ENCODE results near the gene IDUA.

The IDUA gene

DNA sequence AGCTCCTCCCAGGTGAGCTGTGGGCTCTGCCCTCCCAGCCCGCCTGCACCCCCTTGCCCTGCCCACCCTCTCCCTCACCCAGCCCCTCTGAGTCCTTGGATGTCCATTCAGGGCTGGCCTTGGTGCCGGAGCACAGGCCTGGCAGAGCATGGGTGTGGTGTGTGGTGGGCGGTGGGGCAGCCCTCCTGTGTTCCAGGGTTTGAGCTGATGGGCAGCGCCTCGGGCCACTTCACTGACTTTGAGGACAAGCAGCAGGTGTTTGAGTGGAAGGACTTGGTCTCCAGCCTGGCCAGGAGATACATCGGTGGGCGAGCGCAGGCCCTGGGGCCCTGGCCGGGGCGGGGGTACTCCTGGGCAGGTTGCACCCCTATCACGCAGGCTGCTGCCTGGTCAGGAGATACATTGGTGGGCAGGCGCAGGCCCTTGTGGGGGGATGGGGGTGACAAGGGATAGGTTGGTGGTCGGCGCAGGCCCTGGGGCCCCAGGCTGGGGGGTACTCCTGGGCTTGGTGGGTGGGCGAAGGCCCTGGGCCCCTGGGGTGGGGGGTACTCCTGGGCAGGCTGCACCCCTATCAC is 13.9 kb downstream of the IDUA start:
- no peak for DNase-seq (ENCODE audit: low spot score)

DNA sequence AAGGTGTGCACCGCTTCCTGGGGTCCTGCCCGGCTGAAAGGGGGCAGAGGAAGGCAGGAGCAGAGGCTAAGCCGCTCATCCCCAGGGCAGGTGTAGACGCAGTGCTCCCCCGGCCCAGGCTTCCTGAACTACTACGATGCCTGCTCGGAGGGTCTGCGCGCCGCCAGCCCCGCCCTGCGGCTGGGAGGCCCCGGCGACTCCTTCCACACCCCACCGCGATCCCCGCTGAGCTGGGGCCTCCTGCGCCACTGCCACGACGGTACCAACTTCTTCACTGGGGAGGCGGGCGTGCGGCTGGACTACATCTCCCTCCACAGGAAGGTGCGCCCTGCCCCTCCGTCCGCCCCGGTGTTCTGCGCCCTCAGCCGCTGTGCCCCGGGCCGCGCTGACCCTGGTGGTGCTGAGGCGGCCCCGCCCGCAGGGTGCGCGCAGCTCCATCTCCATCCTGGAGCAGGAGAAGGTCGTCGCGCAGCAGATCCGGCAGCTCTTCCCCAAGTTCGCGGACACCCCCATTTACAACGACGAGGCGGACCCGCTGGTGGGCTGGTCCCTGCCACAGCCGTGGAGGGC is 14.8 kb downstream of the IDUA start:
- no peak for DNase-seq (ENCODE audit: low spot score)

DNA sequence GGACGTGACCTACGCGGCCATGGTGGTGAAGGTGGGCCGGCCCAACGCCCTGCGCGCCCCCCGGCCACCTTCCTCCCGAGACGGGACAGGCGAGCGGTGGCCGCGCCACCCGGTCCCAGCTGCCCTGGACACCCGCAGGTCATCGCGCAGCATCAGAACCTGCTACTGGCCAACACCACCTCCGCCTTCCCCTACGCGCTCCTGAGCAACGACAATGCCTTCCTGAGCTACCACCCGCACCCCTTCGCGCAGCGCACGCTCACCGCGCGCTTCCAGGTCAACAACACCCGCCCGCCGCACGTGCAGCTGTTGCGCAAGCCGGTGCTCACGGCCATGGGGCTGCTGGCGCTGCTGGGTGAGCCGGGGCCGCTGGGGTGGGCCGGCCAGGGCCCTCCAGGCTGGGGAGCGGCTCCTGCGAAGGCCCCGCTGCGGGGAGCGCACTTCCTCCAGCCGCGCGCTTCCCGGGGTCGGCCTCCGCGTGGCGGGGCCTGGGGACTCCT is 15.3 kb downstream of the IDUA start:
- no peak for DNase-seq (ENCODE audit: low spot score)

DNA sequence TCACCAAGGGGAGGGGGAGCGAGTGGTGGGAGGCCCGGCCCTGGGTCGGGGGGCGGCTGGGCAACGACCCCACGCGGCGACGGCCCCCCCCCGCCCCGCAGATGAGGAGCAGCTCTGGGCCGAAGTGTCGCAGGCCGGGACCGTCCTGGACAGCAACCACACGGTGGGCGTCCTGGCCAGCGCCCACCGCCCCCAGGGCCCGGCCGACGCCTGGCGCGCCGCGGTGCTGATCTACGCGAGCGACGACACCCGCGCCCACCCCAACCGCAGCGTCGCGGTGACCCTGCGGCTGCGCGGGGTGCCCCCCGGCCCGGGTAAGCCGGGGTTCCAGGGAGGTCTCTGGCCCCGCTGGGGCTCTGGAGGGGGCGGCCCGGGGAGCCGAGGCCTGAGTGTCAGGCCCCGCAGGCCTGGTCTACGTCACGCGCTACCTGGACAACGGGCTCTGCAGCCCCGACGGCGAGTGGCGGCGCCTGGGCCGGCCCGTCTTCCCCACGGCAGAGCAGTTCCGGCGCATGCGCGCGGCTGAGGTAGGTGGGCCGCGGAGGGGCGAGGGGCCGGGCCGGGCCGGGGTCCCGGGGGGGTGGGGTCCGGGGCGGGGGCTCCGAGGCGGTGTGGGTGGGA is 15.9 kb downstream of the IDUA start:
- DNase-seq (ENCODE audit: low spot score), result no peak

DNA sequence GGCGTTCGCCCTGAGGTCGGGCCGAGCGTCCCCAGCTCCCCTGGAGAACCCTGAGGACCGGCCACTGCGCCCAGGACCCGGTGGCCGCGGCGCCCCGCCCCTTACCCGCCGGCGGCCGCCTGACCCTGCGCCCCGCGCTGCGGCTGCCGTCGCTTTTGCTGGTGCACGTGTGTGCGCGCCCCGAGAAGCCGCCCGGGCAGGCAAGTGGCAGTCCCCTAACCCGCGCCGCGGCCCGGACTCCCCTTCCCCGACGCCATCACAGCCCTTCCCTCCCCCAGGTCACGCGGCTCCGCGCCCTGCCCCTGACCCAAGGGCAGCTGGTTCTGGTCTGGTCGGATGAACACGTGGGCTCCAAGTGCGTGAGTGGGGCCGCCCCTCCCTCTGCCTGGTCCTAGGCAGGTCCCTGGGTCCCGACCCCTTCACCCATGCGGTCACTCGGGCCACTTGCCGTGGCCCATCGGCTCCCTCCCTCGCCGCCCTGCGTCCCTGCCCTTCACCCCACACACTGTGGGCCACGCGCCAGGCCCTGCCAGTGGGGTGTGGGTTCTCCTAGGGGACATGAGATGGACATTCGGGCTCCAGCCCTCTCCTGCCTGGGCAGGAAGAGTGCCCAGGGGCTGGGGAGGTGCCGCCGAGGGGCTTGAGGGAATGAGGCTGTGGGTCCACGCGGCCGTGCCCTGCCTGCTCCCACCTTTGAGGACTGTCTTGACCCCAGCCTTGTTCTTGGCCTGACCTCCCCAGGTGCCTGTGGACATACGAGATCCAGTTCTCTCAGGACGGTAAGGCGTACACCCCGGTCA is 16.6 kb downstream of the IDUA start:
- DNase-seq (ENCODE audit: low spot score), result no peak

DNA sequence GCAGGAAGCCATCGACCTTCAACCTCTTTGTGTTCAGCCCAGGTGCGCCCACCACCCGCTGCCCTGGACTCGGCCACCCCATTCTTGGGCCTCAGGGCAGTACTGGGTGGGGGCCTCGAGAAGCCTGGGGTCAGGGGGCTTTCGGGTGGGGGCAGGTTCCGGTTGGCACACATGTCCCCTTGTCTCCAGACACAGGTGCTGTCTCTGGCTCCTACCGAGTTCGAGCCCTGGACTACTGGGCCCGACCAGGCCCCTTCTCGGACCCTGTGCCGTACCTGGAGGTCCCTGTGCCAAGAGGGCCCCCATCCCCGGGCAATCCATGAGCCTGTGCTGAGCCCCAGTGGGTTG is 17.2 kb downstream of the IDUA start:
- DNase-seq (ENCODE audit: low spot score), result no peak

DNA sequence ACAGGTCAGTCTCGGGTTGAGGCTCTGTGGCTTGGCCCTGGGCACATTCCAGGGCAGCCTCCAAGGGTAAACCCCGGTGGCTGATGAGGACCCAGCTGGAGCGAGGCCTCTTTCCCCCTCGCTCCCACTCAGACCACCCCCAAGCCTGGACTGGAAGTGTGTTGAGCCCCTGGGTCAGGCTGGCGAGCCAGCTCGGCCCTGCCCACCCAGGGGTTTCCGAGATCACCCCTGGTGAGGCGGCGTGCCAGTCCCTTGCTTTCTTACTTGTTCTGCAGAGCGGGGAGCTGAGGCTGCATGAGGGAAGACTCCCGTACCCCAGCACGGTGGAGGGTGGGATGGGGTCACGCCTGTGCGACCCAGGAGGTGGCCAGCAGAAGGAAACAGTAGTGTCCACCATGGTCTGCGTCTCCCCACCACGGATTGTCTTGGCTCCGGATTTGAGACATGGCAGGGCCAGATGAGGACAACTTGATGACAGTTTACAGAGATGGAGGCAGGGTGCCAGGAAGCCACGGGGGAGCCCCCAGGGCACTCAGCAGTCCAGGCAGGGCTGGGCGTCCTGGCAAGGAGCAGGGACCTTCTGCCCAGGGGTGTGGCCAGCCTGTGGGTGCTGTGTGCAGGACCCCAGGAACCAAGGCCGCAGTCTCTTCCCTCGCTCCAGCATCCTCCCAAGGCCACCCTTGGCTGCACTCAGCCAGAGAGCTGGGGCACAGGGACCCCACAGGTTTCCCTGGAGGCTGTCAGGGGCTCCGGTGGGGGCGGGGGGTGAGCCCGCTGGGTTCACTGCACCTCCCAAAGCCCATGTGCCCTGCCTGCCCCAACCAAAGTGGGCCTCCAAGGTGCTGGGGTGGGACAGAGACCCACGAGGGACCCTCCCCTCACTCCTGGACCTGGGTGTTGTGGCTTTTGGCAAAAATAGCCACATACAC is 18.0 kb downstream of the IDUA start:
- no peak for DNase-seq (ENCODE audit: low spot score)

DNA sequence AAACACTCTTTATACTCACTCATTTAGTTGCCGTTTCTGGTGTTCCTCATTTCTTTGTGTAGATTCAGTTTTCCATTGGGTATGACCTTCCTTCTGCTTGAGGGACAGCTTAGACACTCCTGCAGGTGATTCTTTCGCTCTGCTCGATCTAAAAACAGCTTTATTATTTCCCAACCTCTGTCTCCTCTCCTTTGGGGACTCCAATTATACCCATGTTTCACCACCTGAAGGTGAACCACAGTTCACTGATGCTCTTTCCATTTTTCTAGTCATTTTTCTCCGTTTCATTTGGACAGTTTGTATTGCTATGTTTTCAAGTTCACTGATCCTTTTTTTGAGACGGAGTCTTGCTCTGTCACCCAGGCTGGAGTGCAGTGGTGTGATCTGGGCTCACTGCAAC is 20.0 kb downstream of the IDUA start:
- DNase-seq (ENCODE audit: low spot score), result no peak

DNA sequence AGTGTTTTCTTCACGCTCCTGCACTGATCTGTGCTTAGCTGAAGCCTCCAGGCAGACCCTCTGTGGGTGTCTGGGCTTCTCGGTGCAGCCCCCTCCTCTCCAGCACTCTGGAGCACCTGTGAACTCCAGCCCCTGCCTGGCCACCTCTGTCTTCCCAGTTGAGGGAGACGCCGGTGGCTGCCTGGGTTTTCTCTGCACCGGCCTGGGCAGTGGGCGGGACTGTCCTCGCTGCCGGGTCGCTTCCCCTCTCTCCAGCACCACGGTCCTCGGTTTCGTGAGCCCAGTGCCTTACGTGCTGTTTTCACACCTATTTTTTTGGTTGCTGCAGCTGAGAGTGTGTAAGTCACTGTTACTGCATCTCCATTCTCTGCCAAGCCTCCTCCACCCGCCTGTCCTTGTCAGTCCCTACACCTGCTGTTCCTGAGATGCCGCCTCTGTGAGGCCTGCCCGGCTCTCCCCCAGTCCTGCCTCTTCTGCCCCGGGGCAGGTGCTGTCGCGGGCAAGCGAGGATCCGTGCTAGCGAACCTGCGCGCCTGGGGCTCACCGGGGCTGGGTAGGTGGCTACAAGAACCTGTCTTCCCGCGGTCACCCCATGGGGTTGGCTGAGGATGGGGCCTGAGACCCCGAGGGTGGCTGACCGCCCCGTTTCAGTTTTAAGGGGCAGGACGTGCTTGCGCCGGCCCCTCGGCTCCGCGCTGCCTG is 22.1 kb downstream of the IDUA start:
- no peak for DNase-seq (ENCODE audit: low spot score)

DNA sequence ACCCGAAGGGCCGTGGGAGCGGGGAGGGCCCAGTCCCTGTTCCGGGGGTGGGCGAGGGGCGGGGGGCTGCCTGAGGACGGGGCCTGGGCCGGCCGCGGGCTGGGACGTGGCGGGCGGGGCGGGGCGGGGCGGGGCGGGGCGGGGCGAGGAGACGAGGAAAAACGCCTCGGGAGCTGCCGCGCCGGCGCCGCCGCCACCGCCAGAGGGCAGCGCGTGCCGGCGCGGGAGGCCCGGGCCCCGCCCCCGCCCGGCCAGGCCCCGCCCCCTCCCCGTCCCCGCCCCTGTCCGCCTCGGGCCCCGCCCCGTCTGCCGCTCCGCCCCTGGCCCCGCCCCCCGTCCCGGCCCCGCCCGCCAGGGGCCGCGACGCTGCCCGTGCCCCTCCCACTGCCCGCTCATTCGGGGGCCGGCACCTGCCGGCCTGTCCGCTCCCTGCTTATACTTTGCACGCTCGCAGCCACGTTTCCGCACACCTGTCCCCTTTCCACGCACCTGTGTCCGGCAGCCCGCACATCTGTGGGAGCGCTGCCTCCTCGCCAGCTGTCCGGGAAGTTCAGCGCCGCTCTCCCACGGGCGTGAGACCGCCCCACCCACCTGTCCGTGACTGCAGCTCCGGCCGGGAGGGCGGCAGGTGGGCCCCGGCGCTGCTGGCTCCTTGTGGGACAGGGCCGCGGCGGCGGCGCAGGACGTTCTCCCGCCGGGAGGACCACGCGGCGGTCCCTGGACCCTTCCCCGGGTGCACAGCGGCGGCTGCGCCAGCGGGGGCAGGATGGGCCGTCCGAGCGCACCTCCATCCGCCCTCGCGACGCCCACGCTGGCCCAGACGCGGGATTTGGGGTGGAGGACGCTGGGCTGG is 22.9 kb downstream of the IDUA start:
- peak; percentile 68 for DNase-seq (ENCODE audit: low spot score)

DNA sequence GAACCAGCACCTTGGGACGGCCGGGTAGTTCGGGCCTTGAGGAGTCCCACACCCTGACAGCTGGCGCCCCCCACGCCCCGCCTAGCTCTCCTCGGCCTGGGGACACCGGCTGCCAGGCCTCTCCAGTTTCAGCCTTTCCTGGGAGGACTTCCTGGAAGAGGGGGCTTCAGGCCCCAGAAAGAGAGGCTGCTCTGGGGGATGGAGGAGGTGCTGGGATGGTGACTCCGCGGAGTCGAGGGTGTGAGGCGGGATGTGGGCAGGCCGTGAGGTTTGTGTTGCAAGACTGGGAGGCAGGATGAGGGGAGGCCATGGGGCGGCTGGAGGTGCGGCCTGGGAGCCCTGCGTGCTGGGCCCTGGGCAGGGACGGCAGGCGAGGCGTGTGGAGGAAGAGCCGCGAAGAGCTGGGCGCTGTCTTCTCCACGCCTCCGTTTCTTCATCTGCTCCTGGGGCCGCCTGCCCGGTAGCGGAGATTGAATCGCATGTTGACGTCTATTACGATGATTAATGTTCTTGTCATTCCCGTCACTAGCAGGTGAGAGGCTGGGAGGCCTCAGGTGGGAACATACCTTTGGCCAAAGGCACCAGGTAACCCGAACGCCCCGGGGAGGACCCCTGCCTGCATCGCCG is 23.7 kb downstream of the IDUA start:
- peak; percentile 71 for DNase-seq (ENCODE audit: low spot score)

DNA sequence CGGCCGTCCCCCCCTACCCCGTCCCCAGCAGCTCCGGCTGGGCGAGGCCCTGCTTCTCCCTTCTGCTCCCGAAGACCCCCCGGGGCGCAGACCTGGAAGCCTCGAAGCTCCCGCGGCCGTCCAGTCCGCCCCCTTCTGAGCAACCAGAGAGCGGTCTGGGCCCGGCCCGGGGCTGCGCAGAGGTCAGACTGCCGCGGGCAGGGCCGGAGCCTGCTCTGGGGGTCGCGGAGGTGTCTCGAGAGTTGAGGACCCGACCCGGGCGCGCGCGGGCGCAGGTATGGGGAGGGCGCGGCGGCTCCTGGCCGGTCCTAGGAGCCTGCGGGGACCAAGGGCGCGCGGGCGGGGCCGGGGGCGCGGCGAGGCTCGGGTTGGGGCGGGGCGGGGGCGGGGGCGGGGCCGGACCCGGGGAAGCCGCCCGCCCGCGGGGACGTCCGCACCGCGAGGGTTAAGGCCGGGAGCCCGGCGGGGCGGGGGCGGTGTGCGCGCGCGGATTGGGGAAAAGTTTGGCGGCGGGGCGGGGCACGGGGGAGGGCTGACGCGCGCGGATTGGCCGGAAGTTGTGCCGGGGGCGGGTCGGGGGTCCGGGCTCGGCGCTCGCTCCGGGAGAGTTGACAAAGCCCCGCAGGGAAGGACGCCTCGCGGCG is 24.3 kb downstream of the IDUA start, which contains the start of gene FGFRL1:
Gene FGFRL1 (plus strand): TSS at position 605 of the 644 bp plus-strand sequence. CDS start 860 bp downstream, outside the sequence.
- DNase-seq (ENCODE audit: low spot score), result peak; percentile 91

DNA sequence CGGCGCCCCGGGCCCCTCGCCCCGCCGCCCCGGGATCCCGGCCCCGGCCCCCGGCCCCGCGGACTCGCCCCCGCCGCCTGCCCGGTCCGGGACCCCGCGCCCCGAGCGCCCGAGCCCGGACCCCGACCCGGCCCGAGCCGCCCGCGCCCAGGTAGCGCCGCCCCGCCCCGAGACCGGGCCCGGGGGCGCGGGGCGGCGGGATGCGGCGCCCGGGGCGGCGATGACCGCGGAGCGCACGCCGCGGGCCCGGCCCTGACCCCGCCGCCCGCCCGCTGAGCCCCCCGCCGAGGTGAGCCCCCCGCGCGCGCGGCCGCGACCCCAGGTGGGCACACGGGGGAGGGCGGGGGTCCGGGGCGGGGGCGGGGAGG is 24.8 kb downstream of the IDUA start:
- no peak for DNase-seq (ENCODE audit: low spot score)

DNA sequence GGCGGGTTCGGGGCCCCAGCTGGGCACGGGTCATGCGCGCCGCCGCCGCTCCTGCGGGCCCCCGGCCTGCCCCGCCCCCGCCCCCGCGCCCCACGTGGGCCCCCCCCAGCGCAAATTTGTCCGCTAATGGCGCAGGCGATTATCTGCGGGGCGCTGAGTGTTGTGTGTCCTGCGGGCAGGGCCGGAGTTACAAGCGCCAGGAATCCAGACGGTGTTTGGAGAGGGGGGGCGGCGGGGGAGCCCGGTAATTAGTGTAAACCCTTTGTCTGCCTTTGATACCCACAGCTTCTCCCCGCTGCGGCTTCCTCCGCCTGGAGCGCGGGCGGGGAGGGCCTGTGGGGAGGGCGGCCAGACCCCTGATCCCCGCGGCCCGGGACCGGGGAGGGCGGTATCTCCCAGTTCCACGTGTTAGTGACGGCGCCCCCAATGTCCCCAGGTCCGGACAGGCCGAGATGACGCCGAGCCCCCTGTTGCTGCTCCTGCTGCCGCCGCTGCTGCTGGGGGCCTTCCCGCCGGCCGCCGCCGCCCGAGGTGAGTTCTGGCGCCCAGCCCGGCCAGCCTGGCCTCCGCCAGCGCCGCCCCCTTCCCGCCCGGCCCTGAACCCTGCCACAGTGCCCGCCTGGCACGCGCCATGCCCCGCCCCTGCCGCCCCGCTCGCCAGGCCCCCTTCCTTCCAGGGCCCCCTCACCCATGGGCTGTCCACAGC is 25.3 kb downstream of the IDUA start:
- peak; percentile 18 for DNase-seq (ENCODE audit: low spot score)

DNA sequence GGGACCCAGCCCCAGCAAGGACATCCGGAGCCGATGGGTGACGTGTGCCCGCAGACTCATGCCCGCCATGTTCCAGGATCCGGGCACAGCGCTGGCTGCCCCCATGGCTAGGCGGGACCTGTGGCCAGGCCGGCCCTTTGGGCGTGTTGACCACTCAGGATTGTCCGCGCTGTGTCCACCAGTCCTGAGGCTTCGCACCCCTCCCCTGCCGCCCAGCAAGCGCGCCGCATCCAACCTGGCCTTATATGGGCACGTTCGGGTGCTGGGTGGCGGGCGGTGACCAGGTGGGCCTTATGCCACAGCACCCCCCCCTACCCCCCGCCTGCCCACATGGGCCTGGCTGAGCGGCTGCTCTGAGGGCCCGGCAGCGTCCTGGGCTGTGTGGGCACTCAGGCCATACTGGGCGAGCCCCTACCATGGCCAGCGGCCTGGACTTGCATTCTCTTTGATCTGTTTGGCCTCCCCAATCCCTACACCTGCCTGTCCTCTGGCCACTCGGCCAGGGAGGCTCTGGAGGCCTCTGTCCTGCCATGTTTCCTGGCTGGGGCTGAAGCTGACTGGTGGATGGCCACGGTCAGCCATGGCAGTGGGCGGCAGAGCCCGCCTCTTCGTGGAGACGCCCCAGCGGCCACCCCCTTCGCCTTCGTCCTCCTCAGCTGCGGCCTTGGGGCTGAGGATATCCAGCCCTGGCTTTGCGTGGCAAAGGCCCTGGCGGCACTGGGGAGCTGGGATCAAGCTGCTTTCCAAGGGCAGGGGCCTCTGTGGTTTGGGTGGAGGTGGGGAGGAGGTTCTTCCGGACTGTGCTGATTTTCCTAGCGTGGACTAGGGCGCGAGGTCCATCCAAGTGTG is 26.6 kb downstream of the IDUA start:
- no peak for DNase-seq (ENCODE audit: low spot score)

DNA sequence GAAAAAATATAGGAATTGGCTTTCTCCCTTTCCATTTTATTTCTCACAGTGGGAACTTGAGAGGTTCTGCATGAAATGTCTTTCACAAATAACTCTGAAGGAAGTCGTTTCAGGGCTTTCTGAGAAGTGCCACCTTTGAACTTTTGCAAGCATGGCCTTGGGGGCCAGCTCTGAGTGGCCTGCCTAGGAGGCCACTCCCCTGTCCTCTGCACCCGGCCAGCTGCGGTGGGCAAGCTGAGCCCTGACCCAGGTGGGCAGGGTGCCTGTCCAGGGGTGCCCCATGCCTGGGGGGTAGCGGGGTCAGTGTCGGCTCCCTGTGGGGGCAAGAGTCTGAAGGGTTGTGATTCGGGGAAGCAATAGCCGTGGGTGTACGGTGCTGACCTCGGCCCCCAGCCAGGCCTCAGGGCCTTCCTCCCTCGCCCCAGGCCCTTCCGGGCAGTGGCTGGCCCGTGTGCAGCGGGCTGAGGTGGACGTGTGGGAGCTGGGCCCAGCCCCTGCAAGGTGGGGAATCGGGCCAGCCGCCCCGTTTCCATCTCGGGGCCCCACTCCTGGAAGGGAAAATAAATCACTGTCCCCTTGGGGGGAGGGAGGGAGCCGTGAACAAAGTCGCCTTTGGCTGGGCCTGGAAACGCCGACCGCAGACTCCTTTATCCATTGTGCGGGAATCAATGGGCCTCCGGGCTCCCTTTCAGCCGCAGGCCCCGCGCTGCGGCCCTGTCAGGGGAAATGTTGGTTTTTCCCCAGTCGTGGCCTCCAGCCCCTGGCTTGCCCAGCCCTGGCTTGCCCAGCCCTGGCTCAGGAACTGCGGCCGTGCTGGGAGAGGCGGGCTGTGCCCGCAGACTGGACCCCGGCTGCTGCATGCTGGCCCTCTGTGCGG is 27.7 kb downstream of the IDUA start:
- no peak for DNase-seq (ENCODE audit: low spot score)

DNA sequence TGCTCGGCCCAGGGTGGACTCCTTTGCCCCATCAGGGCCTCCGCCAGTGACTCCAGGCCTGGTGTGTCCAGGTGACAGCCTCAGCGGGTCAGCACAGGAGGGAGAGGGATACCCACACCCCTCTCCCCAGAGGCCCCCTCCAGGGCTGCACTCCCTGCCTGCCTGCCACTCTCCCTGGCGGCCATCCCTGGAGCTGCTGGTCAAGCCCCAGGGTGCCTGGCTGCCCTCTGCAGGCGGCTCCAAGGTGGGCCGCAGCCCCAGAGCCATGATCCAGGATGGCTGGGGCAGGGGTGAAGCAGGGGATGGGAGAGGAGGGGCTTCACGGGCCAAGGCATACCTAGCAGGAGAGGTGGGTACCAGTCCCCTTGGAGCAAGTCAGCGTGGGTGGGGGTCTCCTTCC is 28.3 kb downstream of the IDUA start:
- DNase-seq (ENCODE audit: low spot score), result no peak
